Dendritic cell treated with granulocyte-macrophage colony-stimulating factor and Interleukin-4, amounts not matched to agents 40 ng/mL and 50 ng/mL, for 4 days (primary cell): ENCODE measurements around the gene SMIM10.
"Not testable (repeated sequence)": the region's sequence is repeated elsewhere in the genome, so short reads cannot be mapped to it uniquely, and the experiment has no call there.

ENCODE experiments used
- H3K27ac Mint-ChIP-seq: one replicate; pipeline ENCODE4 v1.8.0; 2022; ENCODE audit warnings: mild to moderate bottlenecking, mixed read lengths
- H3K27me3 Mint-ChIP-seq: one replicate; pipeline ENCODE4 v1.8.0; 2022; ENCODE audit warnings: mild to moderate bottlenecking, mixed read lengths
- H3K36me3 Mint-ChIP-seq: one replicate; pipeline ENCODE4 v1.8.0; 2022; ENCODE audit warnings: low read depth, mixed read lengths
- H3K4me1 Mint-ChIP-seq: one replicate; pipeline ENCODE4 v1.8.0; 2022; ENCODE audit warnings: low read depth, mixed read lengths
- H3K4me3 Mint-ChIP-seq: one replicate; pipeline ENCODE4 v1.8.0; 2022; ENCODE audit warnings: mild to moderate bottlenecking, moderate library complexity, mixed read lengths
- H3K9me3 Mint-ChIP-seq: one replicate; pipeline ENCODE4 v1.8.0; 2022; ENCODE audit warnings: mixed read lengths
- intact Hi-C: fragments of 100-400 bp; cut with micrococcal nuclease; formaldehyde crosslinking; loops from one replicate; pipeline ENCODE4 v1.15.0; 2022

Gene SMIM10

DNA sequence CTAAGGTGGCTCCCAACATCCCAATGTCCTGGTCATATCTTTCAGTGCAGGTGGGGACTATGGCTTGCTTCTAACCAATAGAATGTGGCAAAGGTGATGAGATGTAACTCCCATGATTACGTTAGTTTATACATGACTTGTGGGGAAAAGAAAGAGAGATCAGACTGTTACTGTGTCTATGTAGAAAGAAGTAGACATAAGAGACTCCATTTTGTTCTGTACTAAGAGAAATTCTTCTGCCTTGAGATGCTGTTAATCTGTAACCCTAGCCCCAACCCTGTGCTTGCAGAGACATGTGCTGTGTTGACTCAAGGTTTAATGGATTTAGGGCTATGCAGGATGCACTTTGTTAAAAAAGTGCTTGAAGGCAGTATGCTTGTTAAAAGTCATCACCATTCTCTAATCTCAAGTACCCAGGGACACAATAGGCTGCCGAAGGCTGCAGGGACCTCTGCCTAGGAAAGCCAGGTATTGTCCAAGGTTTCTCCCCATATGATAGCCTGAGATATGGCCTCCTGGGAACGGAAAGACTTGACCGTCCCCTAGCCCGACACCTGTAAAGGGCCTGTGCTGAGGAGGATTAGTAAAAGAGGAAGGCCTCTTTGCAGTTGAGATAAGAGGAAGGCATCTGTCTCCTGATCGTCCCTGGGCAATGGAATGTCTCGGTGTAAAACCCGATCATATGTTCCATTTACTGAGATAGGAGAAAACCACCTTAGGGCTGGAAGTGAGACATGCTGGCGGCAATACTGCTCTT, 39.6 kb downstream of the SMIM10 start:
- H3K4me1 Mint-ChIP-seq, result peaks cover 14% of the 10 kb centered on the region
- peaks cover 30% of the 10 kb centered on the region for H3K36me3 Mint-ChIP-seq
- H3K27me3 Mint-ChIP-seq, H3K27ac Mint-ChIP-seq, H3K9me3 Mint-ChIP-seq, intact Hi-C loops, H3K4me3 Mint-ChIP-seq: not testable (repeated sequence)

DNA sequence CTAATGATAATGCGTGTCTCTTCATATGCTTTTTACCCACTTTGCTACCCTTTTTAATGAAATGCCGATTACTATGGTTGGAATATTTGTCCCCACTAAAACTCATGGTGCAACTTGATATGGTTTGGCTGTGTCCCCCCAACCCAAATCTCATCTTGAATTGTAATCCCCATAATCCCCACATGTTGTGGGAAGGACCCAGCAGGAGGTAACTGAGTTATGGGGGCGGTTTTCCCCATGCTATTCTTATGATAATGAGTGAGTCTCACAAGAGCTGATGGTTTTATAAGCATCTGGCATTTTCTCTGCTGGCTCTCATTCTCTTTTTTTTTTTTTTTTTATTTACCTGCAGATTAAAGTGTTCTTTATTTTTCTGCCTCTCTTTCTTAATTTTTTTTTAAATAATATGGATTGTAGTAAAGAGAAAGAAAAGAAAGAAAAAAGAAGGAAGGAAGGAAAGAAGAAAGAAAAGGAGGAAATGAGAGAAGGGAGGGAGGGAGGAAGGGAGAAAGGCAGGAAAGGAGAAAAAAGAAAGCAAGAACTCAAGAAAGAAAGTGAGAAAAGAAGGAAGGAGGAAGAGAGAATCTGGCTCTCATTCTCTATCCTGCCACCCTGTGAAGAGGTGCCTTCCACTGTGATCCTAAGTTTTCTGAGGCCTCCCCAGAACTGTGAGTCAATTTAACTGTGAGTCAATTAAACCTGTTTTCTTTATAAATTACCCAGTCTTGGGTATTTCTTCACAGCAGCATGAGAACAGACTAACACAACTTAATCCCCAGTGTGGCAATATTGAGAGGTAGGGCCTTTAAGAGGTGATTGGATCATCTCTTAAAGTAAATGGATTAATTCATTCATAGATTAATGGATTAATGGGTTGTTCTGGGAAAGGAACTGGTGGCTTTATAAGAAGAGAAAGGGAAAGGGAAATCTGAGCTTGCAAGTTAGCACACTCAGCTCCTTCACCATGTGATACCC, 50.6 kb downstream of the SMIM10 start:
- intact Hi-C loops, H3K27ac Mint-ChIP-seq, H3K36me3 Mint-ChIP-seq, H3K27me3 Mint-ChIP-seq, H3K4me1 Mint-ChIP-seq, H3K9me3 Mint-ChIP-seq, H3K4me3 Mint-ChIP-seq: not testable (repeated sequence)
